DMS79 treated with DMSO at 0.1 percent for 48 hours (cell line): Measurements from ENCODE around the gene KIF26A.

Source experiments
- DNase-seq: peaks from one replicate; lab custom pipeline; 2025; lab: John Stamatoyannopoulos, UW

KIF26A gene

GRCh38 chr14:104223101-104224041 lies 85.0 kb downstream of the KIF26A start:
- DNase-seq = peak; percentile 87

- peak; percentile 90 for DNase-seq
Measured at GRCh38 chr14:104224131-104224505, 85.7 kb downstream of the KIF26A start.

GRCh38 chr14:104224506-104225277 lies 86.3 kb downstream of the KIF26A start:
- DNase-seq = peak; percentile 76

GRCh38 chr14:104225278-104226190 lies 87.1 kb downstream of the KIF26A start:
- DNase-seq = peak; percentile 96

GRCh38 chr14:104226421-104227383 lies 88.3 kb downstream of the KIF26A start:
- DNase-seq = no peak

GRCh38 chr14:104227806-104228205 lies 89.4 kb downstream of the KIF26A start:
- DNase-seq = no peak

GRCh38 chr14:104228221-104228620 lies 89.8 kb downstream of the KIF26A start:
- no peak for DNase-seq

- no peak for DNase-seq
Measured at GRCh38 chr14:104228716-104229533, 90.5 kb downstream of the KIF26A start.

- DNase-seq = no peak
Measured at GRCh38 chr14:104229534-104230055, 91.2 kb downstream of the KIF26A start.

- no peak for DNase-seq
Measured at GRCh38 chr14:104230119-104230815, 91.9 kb downstream of the KIF26A start.
